Epithelial cell of proximal tubule (primary cell): ENCODE measurements around the gene BEND6. TPM values are rescaled to one million over a fixed set of nuclear protein-coding genes. Genes with fewer than 3 reads are reported as not detected.

Experiments used
- DNase-seq: peaks from one replicate; pipeline ENCODE4 v3.0.0-alpha.2; 2011; ENCODE audit warnings: low read depth
- H3K4me3 ChIP-seq: 2 replicates; pipeline ENCODE4 v1.5.1; 2011; ENCODE audit warnings: low read depth, mild to moderate bottlenecking, low read length
- CTCF ChIP-seq: conservative IDR thresholded peaks from 2 replicates; pipeline ENCODE4 v1.5.1; 2012; ENCODE audit warnings: low read depth, mild to moderate bottlenecking, low read length
- total RNA-seq: library from RNA; depleted of rRNA; stranded (reverse); fragments of >200 nt; gene quantifications from 2 replicates; pipeline ENCODE4 v1.2.3, GENCODE V29; 2015

The BEND6 gene
- total RNA-seq, 1 donor from 2014 or later: 6.1 TPM

GRCh38 chr6:57064809-57065208 is 109.9 kb downstream of the BEND6 start:
- no peak for DNase-seq
- no peak for TF ChIP-seq CTCF
- no peak overlapping the region for H3K4me3 ChIP-seq

DNA sequence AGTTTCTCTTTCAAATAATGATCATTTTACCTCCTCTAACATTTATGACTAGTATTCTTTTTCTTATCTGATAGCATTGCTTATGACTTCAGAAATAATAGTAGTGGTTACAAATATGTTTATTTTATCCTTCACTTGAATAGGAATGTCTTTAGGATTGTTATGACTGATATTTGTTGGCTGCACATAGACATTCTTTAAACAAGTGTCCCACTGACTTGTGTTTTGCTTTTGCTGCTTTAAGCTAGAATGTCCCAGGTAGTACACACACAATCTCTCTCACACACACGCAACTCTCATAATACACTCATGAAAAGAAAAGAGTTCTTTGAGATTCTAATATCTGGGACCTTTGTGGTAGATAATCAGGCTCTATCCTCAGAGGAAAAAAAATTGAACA is 113.2 kb downstream of the BEND6 start:
- H3K4me3 ChIP-seq: no peak overlapping the region
- DNase-seq: no peak
- TF ChIP-seq CTCF: no peak

- DNase-seq: no peak
- no peak overlapping the region for H3K4me3 ChIP-seq
- no peak for TF ChIP-seq CTCF
Observed at GRCh38 chr6:57069228-57069627, 114.3 kb downstream of the BEND6 start.

DNA sequence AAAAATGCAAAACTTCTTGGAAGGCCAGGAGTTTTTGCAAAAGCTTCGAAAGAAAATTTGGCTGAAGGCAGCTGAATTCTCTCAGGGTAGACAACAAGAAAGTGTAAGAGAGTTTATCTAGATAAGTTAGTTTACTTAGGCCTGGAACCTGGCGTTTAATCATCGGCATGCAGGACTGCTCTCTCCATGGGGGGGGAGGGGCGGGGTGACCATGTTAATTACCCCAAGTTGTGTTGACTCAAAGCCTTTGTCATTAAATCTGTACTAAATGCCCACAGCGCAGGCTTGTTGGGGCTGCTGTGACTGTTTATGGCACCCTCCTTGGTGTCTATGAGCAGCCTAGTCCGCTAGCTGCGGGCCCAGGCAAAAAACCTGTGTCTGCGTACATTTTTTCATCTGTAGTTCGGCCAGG is 115.0 kb downstream of the BEND6 start:
- no peak overlapping the region for H3K4me3 ChIP-seq
- no peak for DNase-seq
- TF ChIP-seq CTCF: no peak

DNA sequence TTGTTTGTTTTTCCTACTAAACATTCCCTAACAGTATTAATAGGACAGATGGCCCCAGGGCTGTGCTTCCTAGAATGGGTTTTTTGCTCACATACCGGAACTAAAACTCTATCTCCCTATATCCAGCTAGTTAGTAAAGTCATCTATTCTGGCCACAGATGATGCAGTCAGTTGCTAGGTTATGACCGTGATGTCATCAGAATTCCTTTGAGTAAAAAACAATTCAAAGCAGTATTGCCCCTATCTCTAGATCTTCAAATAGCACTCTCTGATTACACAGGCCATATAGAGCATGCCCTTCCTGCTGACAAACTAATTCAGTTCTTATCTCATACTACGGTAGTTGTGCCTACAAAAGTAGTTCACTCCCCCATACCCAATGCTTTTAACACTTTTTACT is 117.2 kb downstream of the BEND6 start:
- H3K4me3 ChIP-seq: no peak overlapping the region
- DNase-seq: no peak
- TF ChIP-seq CTCF: no peak

DNA sequence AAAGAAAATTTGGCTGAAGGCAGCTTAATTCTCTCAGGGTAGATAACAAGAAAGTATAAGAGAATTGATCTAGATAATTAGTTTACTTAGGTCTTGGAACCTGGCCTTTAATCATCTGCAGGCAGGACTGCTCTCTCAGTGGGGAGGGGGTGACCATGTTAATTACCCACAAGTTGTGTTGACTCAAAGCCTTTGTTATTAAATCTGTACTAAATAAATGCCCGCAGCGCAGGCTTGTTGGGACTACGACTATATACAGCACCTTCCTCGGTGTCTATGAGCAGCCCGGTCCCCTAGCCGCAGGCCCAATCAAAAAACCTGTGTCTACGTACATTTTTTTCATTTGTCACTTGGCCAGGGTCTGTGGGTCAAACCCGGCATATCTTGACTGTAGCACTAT is 119.5 kb downstream of the BEND6 start:
- DNase-seq: no peak
- H3K4me3 ChIP-seq: no peak overlapping the region
- no peak for TF ChIP-seq CTCF

GRCh38 chr6:57075092-57075491 is 120.2 kb downstream of the BEND6 start:
- no peak for TF ChIP-seq CTCF
- no peak for DNase-seq
- no peak overlapping the region for H3K4me3 ChIP-seq

Other genes starting within 250 kb of the BEND6 start
- gene KIAA1586, start 91.6 kb downstream of the BEND6 start, total RNA-seq: 7.2 and 7.5 TPM in 2 replicates
- gene ZNF451, start 135.1 kb downstream of the BEND6 start, total RNA-seq: 16.4 and 24.9 TPM in 2 replicates
- 8.2 and 20.4 TPM in 2 replicates for gene BAG2, start 217.2 kb downstream of the BEND6 start, total RNA-seq